Measurements from ENCODE around the gene MINDY3. TPM values are rescaled to one million over a fixed set of nuclear protein-coding genes. Genes with fewer than 3 reads are reported as not detected.
A peak's percentile ranks its signal among the peaks of the same experiment; 100 is the strongest.
"Not testable (repeated sequence)": the region's sequence is repeated elsewhere in the genome, so short reads cannot be mapped to it uniquely, and the experiment has no call there.

The MINDY3 gene
- total RNA-seq, 2 experiments from 2014 or later = 22.9 to 25.0 TPM

DNA sequence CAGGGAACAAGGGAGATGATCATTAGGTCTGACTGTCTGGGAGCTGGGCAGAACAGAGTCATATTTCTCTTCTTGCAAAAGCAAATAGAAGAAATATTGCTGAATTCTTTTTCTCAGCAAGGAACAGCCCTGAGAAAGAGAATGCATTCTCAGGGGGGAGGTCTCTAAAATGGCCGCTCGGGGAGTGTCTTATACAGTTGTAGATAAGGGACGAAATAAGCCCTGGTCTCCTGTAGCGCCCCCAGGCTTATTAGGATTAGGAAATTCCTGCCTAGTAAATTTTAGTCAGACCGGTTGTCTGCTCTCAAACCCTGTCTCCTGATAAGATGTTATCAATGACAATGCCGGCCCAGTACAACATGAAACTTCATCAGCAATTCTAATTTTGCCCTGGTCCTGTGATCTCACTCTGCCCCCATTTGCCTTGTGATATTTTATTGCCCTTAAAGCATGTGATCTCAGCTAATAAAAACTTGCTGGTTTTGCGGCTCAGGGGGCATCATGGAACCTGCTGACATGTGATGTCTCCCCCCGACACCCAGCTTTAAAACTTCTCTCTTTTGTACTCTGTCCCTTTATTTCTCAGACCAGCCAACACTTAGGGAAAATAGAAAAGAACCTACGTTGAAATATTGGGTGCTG is 9.8 kb downstream of the MINDY3 start:
- Mint-ChIP-seq H3K36me3 (ENCODE audit: low read depth) (peaks cover 72% of the 10 kb centered on the region), H3K4me1 (peaks cover 15% of the 10 kb centered on the region), H3K9me3 (peaks cover 24% of the 10 kb centered on the region)
- H3K4me3 Mint-ChIP-seq, H3K27me3 Mint-ChIP-seq, H3K27ac Mint-ChIP-seq, DNase-seq, CTCF ChIA-PET, POLR2A ChIA-PET: not testable (repeated sequence)

DNA sequence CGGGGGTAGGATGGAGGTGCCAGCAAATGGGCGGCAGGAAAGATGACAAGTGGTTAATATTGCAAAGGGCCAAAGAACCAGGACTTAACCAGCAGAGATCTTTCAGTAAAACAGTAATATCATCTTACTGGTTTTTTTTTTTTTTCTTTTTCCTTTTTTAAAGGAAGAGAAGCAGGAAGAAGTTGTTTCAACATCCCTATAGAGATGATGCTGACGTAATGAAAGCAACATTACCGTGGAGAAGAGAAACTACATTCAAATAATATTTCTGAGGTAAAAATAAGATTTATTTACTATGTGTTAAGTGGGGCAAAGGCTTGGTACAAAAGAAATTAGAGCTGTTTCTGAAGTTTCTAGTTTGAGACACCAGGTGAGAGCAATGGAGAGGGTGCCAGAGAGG is 11.0 kb downstream of the MINDY3 start:
- peaks cover 24% of the 10 kb centered on the region for H3K9me3 Mint-ChIP-seq
- no peak overlapping the region for H3K4me3 Mint-ChIP-seq
- POLR2A ChIA-PET = no interaction called here
- DNase-seq = no peak
- peaks cover 13% of the 10 kb centered on the region for H3K4me1 Mint-ChIP-seq
- H3K36me3 Mint-ChIP-seq (ENCODE audit: low read depth) = peaks cover 61% of the 10 kb centered on the region
- CTCF ChIA-PET = interaction anchor here (0.7 kb wide), 1 partner anchor 12 kb away, joined by 3 read pairs; no protein-coding TSS in a partner anchor
- no peak overlapping the region for H3K27ac Mint-ChIP-seq
- no peaks in the 10 kb centered on the region for H3K27me3 Mint-ChIP-seq

DNA sequence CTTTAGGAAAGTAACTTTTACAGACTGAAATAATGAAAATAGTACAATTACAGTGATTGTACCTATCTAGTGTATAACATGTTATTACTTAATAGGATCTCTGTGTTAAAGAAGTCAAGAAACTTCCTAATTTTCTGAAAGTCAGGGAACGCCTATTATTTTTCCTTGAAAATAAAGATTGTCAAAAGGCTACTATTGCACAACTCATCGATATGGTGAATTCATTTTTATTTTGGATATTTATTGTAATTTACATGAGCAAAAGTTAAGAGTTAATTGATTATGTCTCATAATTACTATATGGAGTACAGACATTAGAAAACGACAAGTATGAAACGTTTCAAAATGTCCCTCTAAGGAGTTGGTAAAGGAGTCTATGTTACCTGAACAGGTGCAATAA is 12.8 kb downstream of the MINDY3 start:
- POLR2A ChIA-PET = no interaction called here
- Mint-ChIP-seq H3K36me3 (ENCODE audit: low read depth) (peaks cover 63% of the 10 kb centered on the region), H3K9me3 (peaks cover 22% of the 10 kb centered on the region), H3K27ac (no peak overlapping the region), H3K4me1 (peaks cover 29% of the 10 kb centered on the region), H3K27me3 (no peaks in the 10 kb centered on the region), H3K4me3 (no peak overlapping the region)
- CTCF ChIA-PET = no interaction called here
- no peak for DNase-seq

DNA sequence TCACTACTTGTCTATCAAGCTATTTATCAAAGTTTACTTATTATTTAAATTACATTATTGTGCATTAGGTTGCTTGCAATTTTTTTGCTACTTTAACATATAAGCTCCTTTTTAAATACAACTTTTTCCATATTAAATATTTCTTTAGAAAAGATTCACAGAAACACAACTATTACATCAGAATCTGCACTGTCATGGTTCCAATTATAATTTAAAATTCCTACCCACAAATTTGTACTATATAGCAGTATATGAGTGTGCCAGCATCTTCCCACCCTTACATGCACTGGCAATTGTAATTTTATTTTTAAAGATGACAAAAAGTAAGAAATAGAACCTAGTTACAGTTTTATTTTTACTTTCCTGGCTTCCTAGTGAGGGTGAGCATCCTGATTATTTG is 15.8 kb downstream of the MINDY3 start:
- Mint-ChIP-seq H3K36me3 (ENCODE audit: low read depth) (peaks cover 44% of the 10 kb centered on the region), H3K27me3 (no peaks in the 10 kb centered on the region), H3K9me3 (no peaks in the 10 kb centered on the region), H3K4me3 (no peak overlapping the region), H3K4me1 (peaks cover 32% of the 10 kb centered on the region), H3K27ac (no peak overlapping the region)
- POLR2A ChIA-PET = interaction anchor here (1.7 kb wide), 1 partner anchor 16 kb away, joined by 6 read pairs; the partner anchor contains the start of gene MINDY3
- no peak for DNase-seq
- CTCF ChIA-PET = interaction anchor here (1.5 kb wide), 1 partner anchor 16 kb away, joined by 3 read pairs; the partner anchor contains the start of gene MINDY3

DNA sequence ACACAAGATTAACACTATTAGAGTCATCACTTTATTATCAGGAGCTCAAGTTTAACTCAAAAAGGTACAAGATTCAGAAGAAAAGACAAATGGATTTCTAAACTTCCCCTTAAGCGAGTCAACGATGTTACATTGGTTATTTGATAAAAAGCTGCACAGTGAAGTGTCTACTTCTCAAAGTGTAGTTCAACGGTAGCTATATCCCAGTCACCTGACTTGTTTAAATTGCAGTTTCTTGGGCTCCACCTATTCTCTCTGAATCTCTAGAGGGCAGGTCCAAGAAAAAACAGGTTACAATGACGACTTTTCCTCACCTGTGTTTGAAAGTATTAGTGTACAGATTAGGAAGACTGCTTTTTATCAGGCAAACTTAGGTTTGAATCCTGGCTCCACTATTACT is 16.6 kb downstream of the MINDY3 start:
- no peaks in the 10 kb centered on the region for H3K27me3 Mint-ChIP-seq
- peak overlapping the region; percentile 27 for H3K27ac Mint-ChIP-seq
- peaks cover 34% of the 10 kb centered on the region for H3K4me1 Mint-ChIP-seq
- H3K9me3 Mint-ChIP-seq = no peaks in the 10 kb centered on the region
- ChIA-PET CTCF (interaction anchor here (0.9 to 1.5 kb wide), 2 partner anchors 17 to 59 kb away, joined by 3 to 4 read pairs; partner anchors contain the start of gene MINDY3), POLR2A (interaction anchor here (1.7 kb wide), 1 partner anchor 17 kb away, joined by 6 read pairs; the partner anchor contains the start of gene MINDY3)
- no peak for DNase-seq
- H3K36me3 Mint-ChIP-seq (ENCODE audit: low read depth) = peaks cover 43% of the 10 kb centered on the region
- no peak overlapping the region for H3K4me3 Mint-ChIP-seq

DNA sequence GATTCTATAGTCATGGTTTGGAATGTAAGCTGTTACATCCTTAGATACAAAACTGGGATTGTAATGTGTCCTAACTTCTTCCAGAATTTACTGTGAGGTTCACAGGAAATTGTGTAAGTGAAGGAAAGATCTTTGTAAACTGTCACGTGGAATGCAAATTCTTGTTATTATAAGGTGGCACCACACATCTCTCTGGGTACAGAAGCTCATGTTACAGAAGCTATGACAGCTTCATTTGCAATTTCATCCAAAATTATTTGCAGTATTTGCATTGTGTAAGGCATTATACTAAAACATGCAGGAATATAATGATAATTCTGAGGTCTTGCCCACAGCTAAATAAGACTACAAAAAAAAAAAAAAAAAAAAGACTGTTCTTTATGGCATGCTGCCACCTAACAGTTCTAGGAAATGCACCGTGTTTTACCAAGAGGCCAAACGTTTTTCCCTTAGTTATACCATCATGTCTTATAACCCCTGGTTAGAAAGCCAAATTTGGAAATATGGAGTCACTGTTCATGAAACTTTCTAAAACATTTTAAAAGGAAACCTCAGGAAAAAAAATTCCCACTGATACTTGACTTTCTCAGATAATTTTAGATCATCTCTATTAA is 17.6 kb downstream of the MINDY3 start:
- CTCF ChIA-PET = no interaction called here
- H3K27me3 Mint-ChIP-seq = no peaks in the 10 kb centered on the region
- H3K9me3 Mint-ChIP-seq = no peaks in the 10 kb centered on the region
- H3K4me1 Mint-ChIP-seq = peaks cover 37% of the 10 kb centered on the region
- POLR2A ChIA-PET = interaction anchor here (1.0 to 1.2 kb wide), 2 partner anchors 15 to 17 kb away, joined by 4 read pairs; no protein-coding TSS in a partner anchor
- DNase-seq = no peak
- H3K4me3 Mint-ChIP-seq = no peak overlapping the region
- H3K27ac Mint-ChIP-seq = peak overlapping the region; percentile 45
- H3K36me3 Mint-ChIP-seq (ENCODE audit: low read depth) = peaks cover 38% of the 10 kb centered on the region

DNA sequence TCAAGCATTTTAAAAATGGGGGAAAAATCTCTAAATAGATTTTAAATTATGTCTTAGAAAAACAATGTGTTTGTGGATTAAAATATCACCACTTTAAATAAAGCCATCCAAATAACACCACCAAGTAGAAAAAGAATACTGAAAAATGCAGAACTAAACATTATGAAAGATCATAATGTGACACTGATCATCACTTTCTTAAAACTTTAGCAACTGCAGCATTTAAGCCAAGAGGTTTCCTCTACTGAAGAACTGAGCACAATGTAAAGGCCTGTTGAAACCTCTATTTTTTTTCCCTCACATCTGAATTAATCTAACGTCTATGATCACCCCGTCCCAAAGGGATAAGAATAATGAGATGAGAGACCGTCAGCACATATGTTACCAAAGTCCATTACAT is 18.6 kb downstream of the MINDY3 start:
- H3K4me1 Mint-ChIP-seq = peaks cover 39% of the 10 kb centered on the region
- no peaks in the 10 kb centered on the region for H3K27me3 Mint-ChIP-seq
- peaks cover 35% of the 10 kb centered on the region for H3K36me3 Mint-ChIP-seq (ENCODE audit: low read depth)
- POLR2A ChIA-PET = no interaction called here
- no peak overlapping the region for H3K4me3 Mint-ChIP-seq
- no peak for DNase-seq
- H3K9me3 Mint-ChIP-seq = no peaks in the 10 kb centered on the region
- H3K27ac Mint-ChIP-seq = peak overlapping the region; percentile 32
- CTCF ChIA-PET = no interaction called here

DNA sequence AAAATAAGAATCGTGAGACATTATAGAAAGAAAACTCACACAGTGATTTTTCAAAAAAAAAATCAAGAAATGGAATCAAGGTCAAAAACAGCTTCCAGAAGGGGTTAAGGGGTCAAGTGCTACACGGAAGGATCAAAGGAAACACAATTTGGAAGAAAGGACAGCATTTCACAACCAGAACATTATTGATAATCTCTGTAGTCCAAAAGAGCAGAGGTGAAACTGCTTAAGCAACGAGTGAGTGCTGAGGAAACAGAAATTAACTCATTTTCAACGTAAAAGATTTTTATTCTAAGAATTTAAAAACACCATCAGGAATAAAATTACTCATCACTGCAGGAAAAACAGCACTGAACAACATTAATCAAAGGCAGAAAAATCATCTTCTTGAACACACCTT is 23.5 kb downstream of the MINDY3 start:
- H3K36me3 Mint-ChIP-seq (ENCODE audit: low read depth) = peaks cover 31% of the 10 kb centered on the region
- POLR2A ChIA-PET = interaction anchor here (0.8 to 1.8 kb wide), 2 partner anchors 19 to 23 kb away, joined by 3 to 5 read pairs; no protein-coding TSS in a partner anchor
- no peak overlapping the region for H3K4me3 Mint-ChIP-seq
- no peaks in the 10 kb centered on the region for H3K9me3 Mint-ChIP-seq
- peaks cover 30% of the 10 kb centered on the region for H3K4me1 Mint-ChIP-seq
- DNase-seq = no peak
- CTCF ChIA-PET = no interaction called here
- no peaks in the 10 kb centered on the region for H3K27me3 Mint-ChIP-seq
- no peak overlapping the region for H3K27ac Mint-ChIP-seq

DNA sequence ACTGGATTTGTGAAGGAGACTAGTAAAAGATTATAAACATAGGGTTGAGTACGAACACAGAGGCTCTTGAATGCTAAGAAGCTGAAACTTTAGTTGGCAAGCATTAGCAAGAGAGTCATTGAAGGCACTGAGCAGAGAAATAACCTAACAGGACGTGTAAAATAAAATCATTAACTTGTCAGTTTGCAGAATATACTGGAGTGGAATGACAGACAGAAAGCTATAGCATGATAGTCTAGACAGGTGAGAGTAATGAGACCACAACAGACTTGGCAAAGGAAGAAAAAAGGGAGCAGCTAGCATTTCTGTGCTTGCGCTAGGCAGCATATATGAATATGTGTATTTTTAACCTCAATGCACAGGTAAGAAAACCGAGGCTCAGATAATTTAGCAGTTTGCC is 30.8 kb downstream of the MINDY3 start:
- H3K27me3 Mint-ChIP-seq = no peaks in the 10 kb centered on the region
- DNase-seq = no peak
- no peak overlapping the region for H3K27ac Mint-ChIP-seq
- POLR2A ChIA-PET = interaction anchor here (1.2 to 5.8 kb wide), 2 partner anchors 31 to 955 kb away, joined by 3 to 31 read pairs; partner anchors contain the start of gene MINDY3
- CTCF ChIA-PET = interaction anchor here (0.6 kb wide), 1 partner anchor 1837 kb away, joined by 3 read pairs; no protein-coding TSS in a partner anchor
- peaks cover 60% of the 10 kb centered on the region for H3K36me3 Mint-ChIP-seq (ENCODE audit: low read depth)
- H3K9me3 Mint-ChIP-seq = no peaks in the 10 kb centered on the region
- H3K4me1 Mint-ChIP-seq = peaks cover 36% of the 10 kb centered on the region
- no peak overlapping the region for H3K4me3 Mint-ChIP-seq

DNA sequence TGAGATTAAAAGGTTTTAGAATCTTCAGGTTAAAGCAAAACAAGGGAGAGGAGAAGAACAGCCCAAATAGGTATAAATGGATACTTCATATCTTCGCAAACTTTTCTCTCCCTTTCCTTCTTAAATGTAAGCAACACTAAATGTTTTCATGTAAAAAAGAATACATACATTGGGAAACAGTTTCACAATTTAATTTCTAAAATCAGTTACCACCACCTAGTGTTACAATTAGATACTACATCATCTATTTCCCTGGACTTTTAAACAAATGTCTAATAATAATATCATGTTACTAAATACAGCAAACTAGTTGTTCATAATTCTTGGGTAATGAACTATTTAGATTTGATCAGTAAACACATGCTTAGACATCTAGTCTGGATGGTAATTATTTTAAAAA is 35.8 kb downstream of the MINDY3 start:
- Mint-ChIP-seq H3K9me3 (no peaks in the 10 kb centered on the region), H3K27ac (no peak overlapping the region), H3K4me1 (peaks cover 8% of the 10 kb centered on the region), H3K27me3 (no peaks in the 10 kb centered on the region), H3K36me3 (ENCODE audit: low read depth) (peaks cover 53% of the 10 kb centered on the region), H3K4me3 (no peak overlapping the region)
- CTCF ChIA-PET = no interaction called here
- no peak for DNase-seq
- POLR2A ChIA-PET = no interaction called here

DNA sequence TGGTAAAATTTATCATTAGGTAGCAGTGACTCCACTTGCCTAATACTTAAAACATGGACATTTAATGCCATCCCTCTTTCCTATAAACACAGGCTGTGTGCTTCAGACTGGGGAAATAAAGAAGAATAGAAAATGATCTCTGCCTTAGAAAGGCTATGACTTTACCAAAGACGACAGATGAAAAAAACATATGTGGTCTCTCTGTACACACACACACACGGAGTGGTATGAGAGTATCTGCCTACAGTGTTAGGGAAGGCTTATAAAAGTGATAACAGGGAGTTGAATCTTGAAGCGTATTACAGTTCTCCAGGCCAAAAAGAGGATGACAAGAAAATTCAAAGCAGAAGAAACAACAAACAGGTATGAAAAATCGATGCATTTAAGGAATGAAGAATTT is 38.2 kb downstream of the MINDY3 start:
- DNase-seq = no peak
- Mint-ChIP-seq H3K27ac (no peak overlapping the region), H3K27me3 (no peaks in the 10 kb centered on the region), H3K9me3 (no peaks in the 10 kb centered on the region), H3K4me1 (peaks cover 22% of the 10 kb centered on the region), H3K36me3 (ENCODE audit: low read depth) (peaks cover 60% of the 10 kb centered on the region), H3K4me3 (no peak overlapping the region)
- CTCF ChIA-PET = no interaction called here
- POLR2A ChIA-PET = no interaction called here

DNA sequence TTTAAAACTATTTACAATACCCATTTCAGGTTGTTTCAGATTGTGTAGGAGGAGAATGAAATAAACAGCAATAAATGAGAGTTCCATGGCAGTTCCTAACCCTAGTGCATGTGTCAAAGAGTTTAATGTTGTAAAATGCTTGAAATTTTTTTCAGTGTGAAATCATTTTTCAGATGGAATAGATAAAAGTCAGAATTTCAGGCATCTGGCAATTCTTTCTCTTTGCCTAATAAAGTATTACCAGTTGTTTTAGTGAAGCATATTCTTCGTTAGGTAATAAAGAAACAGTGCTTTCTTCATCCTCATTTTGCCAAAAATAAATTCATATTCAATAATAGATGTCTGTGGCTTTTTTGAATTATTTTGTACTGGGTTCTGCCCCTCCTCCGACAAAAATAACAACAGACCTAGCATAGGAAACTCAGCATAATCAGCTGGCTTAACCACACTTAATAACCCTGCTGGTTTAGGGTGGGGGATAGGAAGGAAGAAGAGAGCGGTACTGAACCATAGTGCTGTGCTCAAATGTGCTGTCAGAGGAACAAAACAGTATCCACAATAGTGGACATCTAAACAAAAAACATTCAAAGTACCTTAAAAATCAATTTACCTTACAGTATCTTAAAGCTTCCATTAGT is 39.1 kb downstream of the MINDY3 start:
- H3K36me3 Mint-ChIP-seq (ENCODE audit: low read depth) = peaks cover 60% of the 10 kb centered on the region
- no peaks in the 10 kb centered on the region for H3K27me3 Mint-ChIP-seq
- CTCF ChIA-PET = interaction anchor here (0.5 kb wide), 1 partner anchor 1673 kb away, joined by 3 read pairs; no protein-coding TSS in a partner anchor
- POLR2A ChIA-PET = no interaction called here
- no peak overlapping the region for H3K27ac Mint-ChIP-seq
- H3K4me3 Mint-ChIP-seq = no peak overlapping the region
- H3K4me1 Mint-ChIP-seq = peaks cover 24% of the 10 kb centered on the region
- no peaks in the 10 kb centered on the region for H3K9me3 Mint-ChIP-seq
- no peak for DNase-seq

DNA sequence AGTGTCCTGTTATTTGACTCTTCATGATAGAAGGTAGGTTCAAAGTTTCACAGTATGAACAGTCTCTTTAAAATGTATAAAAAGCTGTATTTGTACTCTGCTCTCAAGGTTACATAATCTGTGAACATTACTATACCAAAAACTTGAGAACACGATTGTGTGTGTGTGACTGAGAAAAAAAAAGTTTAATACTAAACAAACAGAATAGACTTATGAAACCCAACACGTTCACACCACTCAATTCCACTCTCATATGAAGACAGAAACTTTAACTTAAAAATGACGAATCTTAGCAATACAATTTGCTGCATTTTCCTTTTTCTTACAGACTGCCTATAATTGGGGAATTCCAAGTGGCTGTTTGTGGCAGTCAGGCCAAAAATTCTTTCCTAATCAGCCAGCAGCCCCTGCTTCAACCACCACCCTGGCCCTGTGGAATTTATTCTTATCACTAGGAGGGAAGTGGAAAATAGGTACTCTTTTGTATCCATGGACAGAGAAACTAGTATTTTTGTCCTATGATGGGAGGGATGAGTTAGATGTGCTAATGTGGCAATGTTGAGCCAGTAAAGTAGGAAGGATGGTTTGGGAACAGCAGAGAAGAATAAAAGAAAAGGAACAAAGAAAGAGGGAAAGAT is 42.8 kb downstream of the MINDY3 start:
- DNase-seq = no peak
- no peak overlapping the region for H3K27ac Mint-ChIP-seq
- ChIA-PET POLR2A (no interaction called here), CTCF (interaction anchor here (0.6 kb wide), 1 partner anchor 14 kb away, joined by 3 read pairs; no protein-coding TSS in a partner anchor)
- no peak overlapping the region for H3K4me3 Mint-ChIP-seq
- H3K27me3 Mint-ChIP-seq = no peaks in the 10 kb centered on the region
- H3K9me3 Mint-ChIP-seq = no peaks in the 10 kb centered on the region
- H3K36me3 Mint-ChIP-seq (ENCODE audit: low read depth) = peaks cover 67% of the 10 kb centered on the region
- H3K4me1 Mint-ChIP-seq = peaks cover 24% of the 10 kb centered on the region
